Uterus (tissue), 2 donors: ENCODE data around the gene VAC14.

Experiments
- POLR2A ChIP-seq, 2 donors: fragments of 450-650 bp; IDR thresholded peaks; one replicate each; pipeline ENCODE4 v1.6.1; 2016; ENCODE audit warnings: antibody characterized with exemption in 2 of 2, mild to moderate bottlenecking in 1 of 2, moderate library complexity in 1 of 2
- TF ChIP-seq, protein P1 (sequence below), 4 experiments: fragments of 200-600 bp in 2 of 4; fragments of 450-650 bp in 2 of 4; sonication (generic) in 2 of 4; IDR thresholded peaks; one replicate each; pipeline ENCODE4 v1.5.1; 2016 to 2019; ENCODE audit warnings: antibody characterized with exemption in 4 of 4, mild to moderate bottlenecking in 2 of 4, moderate library complexity in 1 of 4

DNA sequence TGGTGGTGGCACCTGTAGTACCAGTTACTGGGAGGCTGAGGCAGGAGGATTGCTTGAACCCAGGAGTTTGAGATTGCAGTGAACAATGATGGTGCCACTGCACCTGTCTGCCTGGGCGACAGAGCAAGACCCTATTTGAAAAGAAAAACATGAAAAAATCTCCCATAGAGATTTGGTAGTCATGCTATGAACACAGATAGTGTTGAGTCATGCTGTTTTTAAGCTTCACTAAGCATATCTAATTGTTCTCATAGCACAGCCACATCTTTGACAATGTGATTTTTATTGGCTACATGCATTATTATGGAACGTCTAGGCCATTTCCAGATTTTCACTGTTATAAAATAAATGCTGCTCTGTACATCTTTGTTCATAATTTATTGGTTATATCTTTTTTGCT, 148.6 kb downstream of the VAC14 start:
- TF ChIP-seq, protein P1, sequence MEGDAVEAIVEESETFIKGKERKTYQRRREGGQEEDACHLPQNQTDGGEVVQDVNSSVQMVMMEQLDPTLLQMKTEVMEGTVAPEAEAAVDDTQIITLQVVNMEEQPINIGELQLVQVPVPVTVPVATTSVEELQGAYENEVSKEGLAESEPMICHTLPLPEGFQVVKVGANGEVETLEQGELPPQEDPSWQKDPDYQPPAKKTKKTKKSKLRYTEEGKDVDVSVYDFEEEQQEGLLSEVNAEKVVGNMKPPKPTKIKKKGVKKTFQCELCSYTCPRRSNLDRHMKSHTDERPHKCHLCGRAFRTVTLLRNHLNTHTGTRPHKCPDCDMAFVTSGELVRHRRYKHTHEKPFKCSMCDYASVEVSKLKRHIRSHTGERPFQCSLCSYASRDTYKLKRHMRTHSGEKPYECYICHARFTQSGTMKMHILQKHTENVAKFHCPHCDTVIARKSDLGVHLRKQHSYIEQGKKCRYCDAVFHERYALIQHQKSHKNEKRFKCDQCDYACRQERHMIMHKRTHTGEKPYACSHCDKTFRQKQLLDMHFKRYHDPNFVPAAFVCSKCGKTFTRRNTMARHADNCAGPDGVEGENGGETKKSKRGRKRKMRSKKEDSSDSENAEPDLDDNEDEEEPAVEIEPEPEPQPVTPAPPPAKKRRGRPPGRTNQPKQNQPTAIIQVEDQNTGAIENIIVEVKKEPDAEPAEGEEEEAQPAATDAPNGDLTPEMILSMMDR (IDR thresholded peaks at IDR 0.05): no peak
- no peak for TF ChIP-seq POLR2A (IDR thresholded peaks at IDR 0.05)
